ENCODE measurements around the gene ITIH3. TPM values are rescaled to one million over a fixed set of nuclear protein-coding genes. Genes with fewer than 3 reads are reported as not detected.

Gene ITIH3
- polyA plus RNA-seq, 1 donor from 2014 or later: not detected

DNA sequence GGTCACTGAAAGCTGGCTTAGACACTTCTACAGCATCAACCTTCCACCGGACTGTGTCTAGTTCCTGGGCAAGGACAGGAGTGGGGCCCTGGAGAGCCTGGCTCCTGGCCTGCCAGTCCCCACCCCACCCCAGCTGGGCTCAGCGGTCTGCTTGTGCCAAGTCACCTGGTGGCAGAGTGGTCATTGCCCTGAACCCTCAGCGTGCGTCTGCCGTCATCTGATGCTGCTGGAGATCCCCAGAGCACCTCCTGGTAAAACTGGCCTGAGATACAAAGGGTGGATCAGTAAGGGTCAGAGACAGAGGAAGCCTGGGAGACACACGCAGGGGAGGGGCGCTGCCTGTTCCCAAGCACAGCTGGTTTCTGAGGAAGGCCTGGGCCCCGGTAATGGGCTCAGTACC is 19.2 kb downstream of the ITIH3 start:
- H3K9me2 ChIP-seq (ENCODE audit: insufficient read depth, low read length): no peaks in the 10 kb centered on the region
- TF ChIP-seq EZH2 (IDR thresholded peaks at IDR 0.05; ENCODE audit: borderline replicate concordance, insufficient read depth, low read length, poor library complexity, severe bottlenecking) (no peak), EP300 (conservative IDR thresholded peaks at IDR 0.05; ENCODE audit: poor library complexity, severe bottlenecking) (no peak), SMC3 (conservative IDR thresholded peaks at IDR 0.05; ENCODE audit: poor library complexity) (no peak), POLR2AphosphoS5 (IDR thresholded peaks at IDR 0.05) (no peak), RAD21 (conservative IDR thresholded peaks at IDR 0.05) (no peak), MXI1 (conservative IDR thresholded peaks at IDR 0.05; ENCODE audit: poor library complexity, severe bottlenecking) (no peak), TAF1 (IDR thresholded peaks at IDR 0.05; ENCODE audit: low read depth) (no peak)
- TF ChIP-seq, protein P1, sequence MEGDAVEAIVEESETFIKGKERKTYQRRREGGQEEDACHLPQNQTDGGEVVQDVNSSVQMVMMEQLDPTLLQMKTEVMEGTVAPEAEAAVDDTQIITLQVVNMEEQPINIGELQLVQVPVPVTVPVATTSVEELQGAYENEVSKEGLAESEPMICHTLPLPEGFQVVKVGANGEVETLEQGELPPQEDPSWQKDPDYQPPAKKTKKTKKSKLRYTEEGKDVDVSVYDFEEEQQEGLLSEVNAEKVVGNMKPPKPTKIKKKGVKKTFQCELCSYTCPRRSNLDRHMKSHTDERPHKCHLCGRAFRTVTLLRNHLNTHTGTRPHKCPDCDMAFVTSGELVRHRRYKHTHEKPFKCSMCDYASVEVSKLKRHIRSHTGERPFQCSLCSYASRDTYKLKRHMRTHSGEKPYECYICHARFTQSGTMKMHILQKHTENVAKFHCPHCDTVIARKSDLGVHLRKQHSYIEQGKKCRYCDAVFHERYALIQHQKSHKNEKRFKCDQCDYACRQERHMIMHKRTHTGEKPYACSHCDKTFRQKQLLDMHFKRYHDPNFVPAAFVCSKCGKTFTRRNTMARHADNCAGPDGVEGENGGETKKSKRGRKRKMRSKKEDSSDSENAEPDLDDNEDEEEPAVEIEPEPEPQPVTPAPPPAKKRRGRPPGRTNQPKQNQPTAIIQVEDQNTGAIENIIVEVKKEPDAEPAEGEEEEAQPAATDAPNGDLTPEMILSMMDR (IDR thresholded peaks at IDR 0.05; ENCODE audit: poor library complexity, severe bottlenecking): no peak
- TF ChIP-seq, protein P2, sequence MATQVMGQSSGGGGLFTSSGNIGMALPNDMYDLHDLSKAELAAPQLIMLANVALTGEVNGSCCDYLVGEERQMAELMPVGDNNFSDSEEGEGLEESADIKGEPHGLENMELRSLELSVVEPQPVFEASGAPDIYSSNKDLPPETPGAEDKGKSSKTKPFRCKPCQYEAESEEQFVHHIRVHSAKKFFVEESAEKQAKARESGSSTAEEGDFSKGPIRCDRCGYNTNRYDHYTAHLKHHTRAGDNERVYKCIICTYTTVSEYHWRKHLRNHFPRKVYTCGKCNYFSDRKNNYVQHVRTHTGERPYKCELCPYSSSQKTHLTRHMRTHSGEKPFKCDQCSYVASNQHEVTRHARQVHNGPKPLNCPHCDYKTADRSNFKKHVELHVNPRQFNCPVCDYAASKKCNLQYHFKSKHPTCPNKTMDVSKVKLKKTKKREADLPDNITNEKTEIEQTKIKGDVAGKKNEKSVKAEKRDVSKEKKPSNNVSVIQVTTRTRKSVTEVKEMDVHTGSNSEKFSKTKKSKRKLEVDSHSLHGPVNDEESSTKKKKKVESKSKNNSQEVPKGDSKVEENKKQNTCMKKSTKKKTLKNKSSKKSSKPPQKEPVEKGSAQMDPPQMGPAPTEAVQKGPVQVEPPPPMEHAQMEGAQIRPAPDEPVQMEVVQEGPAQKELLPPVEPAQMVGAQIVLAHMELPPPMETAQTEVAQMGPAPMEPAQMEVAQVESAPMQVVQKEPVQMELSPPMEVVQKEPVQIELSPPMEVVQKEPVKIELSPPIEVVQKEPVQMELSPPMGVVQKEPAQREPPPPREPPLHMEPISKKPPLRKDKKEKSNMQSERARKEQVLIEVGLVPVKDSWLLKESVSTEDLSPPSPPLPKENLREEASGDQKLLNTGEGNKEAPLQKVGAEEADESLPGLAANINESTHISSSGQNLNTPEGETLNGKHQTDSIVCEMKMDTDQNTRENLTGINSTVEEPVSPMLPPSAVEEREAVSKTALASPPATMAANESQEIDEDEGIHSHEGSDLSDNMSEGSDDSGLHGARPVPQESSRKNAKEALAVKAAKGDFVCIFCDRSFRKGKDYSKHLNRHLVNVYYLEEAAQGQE (IDR thresholded peaks at IDR 0.05; ENCODE audit: borderline replicate concordance): no peak
- H3K27ac ChIP-seq (ENCODE audit: low read length): no peak overlapping the region
- H3K79me2 ChIP-seq (replicated peaks; ENCODE audit: insufficient read depth, low read length): no peaks in the 10 kb centered on the region
- no peaks in the 10 kb centered on the region for H3K36me3 ChIP-seq (ENCODE audit: insufficient read depth, low read length)
- H3K9me3 ChIP-seq (ENCODE audit: low read length): no peaks in the 10 kb centered on the region
- no peak overlapping the region for H3K4me2 ChIP-seq (ENCODE audit: low read length)
- H4K20me1 ChIP-seq (ENCODE audit: insufficient read depth): no peaks in the 10 kb centered on the region
- H2AFZ ChIP-seq (ENCODE audit: low read depth, low read length): no peak overlapping the region
- no peaks in the 10 kb centered on the region for H3K27me3 ChIP-seq (ENCODE audit: insufficient read depth, low read depth, low read length)
- no peak overlapping the region for H3K9ac ChIP-seq (ENCODE audit: low read length)
- no peak overlapping the region for H3K4me3 ChIP-seq (ENCODE audit: low read length)
- H3F3A ChIP-seq (ENCODE audit: insufficient read depth, low read length, poor library complexity, severe bottlenecking): no peaks in the 10 kb centered on the region

DNA sequence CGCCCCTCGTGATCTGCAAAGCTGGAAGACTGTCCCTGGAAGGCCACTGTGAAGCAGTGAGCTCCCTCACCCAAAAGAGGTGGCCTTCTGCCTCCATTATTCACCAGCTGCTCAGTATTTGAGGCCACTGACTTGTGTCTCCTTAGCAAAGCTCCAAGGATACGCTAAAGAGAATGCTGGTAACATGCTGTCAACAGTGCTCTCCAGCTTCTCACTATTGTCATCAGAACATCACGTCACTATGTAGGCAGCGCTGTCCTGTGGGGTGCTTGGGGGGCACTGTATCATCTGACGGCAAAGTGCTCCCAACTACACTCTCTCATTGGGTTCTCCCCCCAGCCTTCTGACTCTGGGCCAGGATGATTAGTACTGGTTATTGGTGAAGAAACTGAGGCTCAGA is 21.6 kb downstream of the ITIH3 start:
- Histone ChIP-seq H3K9me3 (ENCODE audit: low read length) (no peaks in the 10 kb centered on the region), H3K36me3 (ENCODE audit: insufficient read depth, low read length) (no peaks in the 10 kb centered on the region), H3K27ac (ENCODE audit: low read length) (no peak overlapping the region), H3K4me2 (ENCODE audit: low read length) (no peak overlapping the region), H3K9me2 (ENCODE audit: insufficient read depth, low read length) (no peaks in the 10 kb centered on the region), H3F3A (ENCODE audit: insufficient read depth, low read length, poor library complexity, severe bottlenecking) (no peaks in the 10 kb centered on the region), H4K20me1 (ENCODE audit: insufficient read depth) (no peaks in the 10 kb centered on the region), H3K9ac (ENCODE audit: low read length) (no peak overlapping the region), H3K27me3 (ENCODE audit: insufficient read depth, low read depth, low read length) (no peaks in the 10 kb centered on the region), H3K4me3 (ENCODE audit: low read length) (no peak overlapping the region), H3K79me2 (replicated peaks; ENCODE audit: insufficient read depth, low read length) (no peaks in the 10 kb centered on the region), H2AFZ (ENCODE audit: low read depth, low read length) (no peak overlapping the region)
- TF ChIP-seq, protein P2 (IDR thresholded peaks at IDR 0.05; ENCODE audit: borderline replicate concordance): no peak
- TF ChIP-seq POLR2AphosphoS5 (IDR thresholded peaks at IDR 0.05) (no peak), TAF1 (IDR thresholded peaks at IDR 0.05; ENCODE audit: low read depth) (no peak)

Measured in neural cell (in vitro differentiated cells).